Spleen (tissue), 13 donors: ENCODE results near the gene PXK. TPM values are rescaled to one million over a fixed set of nuclear protein-coding genes. Genes with fewer than 3 reads are reported as not detected.

ENCODE experiments used
- DNase-seq: peaks from one replicate; pipeline ENCODE4 v3.0.0-alpha.2; 2020
- H3K27ac ChIP-seq, 8 donors: fragments of 200-600 bp; sonication (generic) in 7 of 8; 1 replicate in 4 of 8; 2 replicates in 4 of 8; pipeline versions ENCODE4 v1.5.0 to v1.8.0; 2016 to 2021; ENCODE audit warnings: inconsistent platforms in 4 of 8, mild to moderate bottlenecking in 4 of 8, moderate library complexity in 1 of 8
- H3K27me3 ChIP-seq, 7 donors: fragments of 200-600 bp; sonication (generic) in 6 of 7; replicated peaks in 1 of 7; 1 replicate in 4 of 7; 2 replicates in 3 of 7; pipeline versions ENCODE4 v1.5.0 to v1.8.0; 2016 to 2021; ENCODE audit warnings: inconsistent platforms in 3 of 7, mild to moderate bottlenecking in 1 of 7
- H3K36me3 ChIP-seq, 6 donors: fragments of 200-600 bp; sonication (generic) in 5 of 6; 1 replicate in 4 of 6; 2 replicates in 2 of 6; pipeline versions ENCODE4 v1.5.0 to v1.8.0; 2016 to 2021; ENCODE audit warnings: inconsistent platforms in 2 of 6
- H3K4me1 ChIP-seq, 6 donors: fragments of 200-600 bp; sonication (generic) in 5 of 6; 1 replicate in 3 of 6; 2 replicates in 3 of 6; pipeline versions ENCODE4 v1.5.0 to v1.8.0; 2016 to 2021; ENCODE audit warnings: inconsistent platforms in 3 of 6
- H3K4me3 ChIP-seq, 8 donors: fragments of 200-600 bp; sonication (generic) in 7 of 8; 1 replicate in 4 of 8; 2 replicates in 4 of 8; pipeline versions ENCODE4 v1.5.0 to v1.8.0; 2016 to 2021; ENCODE audit warnings: inconsistent platforms in 4 of 8, mild to moderate bottlenecking in 4 of 8, moderate library complexity in 2 of 8
- H3K9me3 ChIP-seq, 8 donors: fragments of 200-600 bp; sonication (generic) in 7 of 8; 1 replicate in 4 of 8; 2 replicates in 4 of 8; pipeline versions ENCODE4 v1.5.0 to v1.8.0; 2016 to 2021; ENCODE audit warnings: inconsistent platforms in 4 of 8
- CTCF ChIP-seq, 11 experiments: fragments of 200-600 bp in 7 of 11; fragments of 450-650 bp in 4 of 11; sonication (generic) in 4 of 11; IDR thresholded peaks in 8 of 11; conservative IDR thresholded peaks in 3 of 11; 1 replicate in 7 of 11; 2 replicates in 4 of 11; pipeline versions ENCODE4 v1.4.0 to v1.8.0; 2016 to 2021; ENCODE audit warnings: antibody characterized with exemption in 11 of 11, inconsistent platforms in 4 of 11, mild to moderate bottlenecking in 1 of 11
- POLR2A ChIP-seq, 3 donors: fragments of 450-650 bp; IDR thresholded peaks; one replicate each; pipeline ENCODE4 v1.5.1; 2017; ENCODE audit warnings: antibody characterized with exemption in 3 of 3, mild to moderate bottlenecking in 1 of 3
- POLR2AphosphoS5 ChIP-seq, 3 donors: sonication (generic); formaldehyde crosslinking; IDR thresholded peaks; one replicate each; pipeline ENCODE4 v1.5.1; 2017; ENCODE audit warnings: antibody characterized with exemption in 3 of 3
- WGBS, 5 donors: extraction: QIAGEN DNeasy Blood & Tissue Kit in 3 of 5; methylation state at CpG; one replicate each; pipeline versions ENCODE4 v1.1.5 to v1.1.7; 2013 to 2018; 5-methylcytosine and 5-hydroxymethylcytosine counted together
- intact Hi-C: fragments of 100-400 bp; cut with DNase I; formaldehyde crosslinking; loops from one replicate; pipeline ENCODE4 v1.15.0; 2023; ENCODE audit warnings: low total_unique reads
- long read RNA-seq, 2 donors: transcript quantifications; one replicate each; lab custom pipeline, GENCODE V29; 2026
- polyA plus RNA-seq, 3 donors: library from polyadenylated mRNA; stranded (reverse); fragments of 200-250 nt; gene quantifications; one replicate each; pipeline ENCODE4 v1.2.1, GENCODE V29; 2013
- total RNA-seq, 7 donors: library from RNA; depleted of rRNA in 3 of 7; stranded (reverse); fragments of >200 nt in 3 of 7; fragmentation: NEBNext Ultra II Directional in 4 of 7; extraction: Animal tissue kit (Norgen Biotek cat#: 25700) in 4 of 7; gene quantifications; one replicate each; pipeline versions ENCODE4 v1.1.0 to v1.2.1, GENCODE V29; 2016 to 2021
- donor health status: healthy with polysubstance abuse.
- donor health status: DM: no; HTN: no; CAD: no; lungs with moderate emphysema.
- donor health status: DM: no; HTN: no; CAD: no.
- donor health status: Bipolar disorder and iron deficiency.
- donor health status: healthy.
- donor health status: DM: no; HTN: no; CAD: no.
- donor health status: DM: yes; HTN: yes; CAD: no.

The PXK gene
- total RNA-seq (10 to 100 TPM; 39.4 to 80.9 (median 56.5) TPM), polyA plus RNA-seq (10 to 100 TPM; 19.3 to 25.3 (median 19.9) TPM)
- long read RNA-seq, donor 1, partial matches to known transcripts = 0 of 2 reads
- long read RNA-seq, donor 1, other reads (novel, unspliced or antisense) = 0 of 2 reads
- long read RNA-seq, donor 2, partial matches to known transcripts = 10 of 12 reads
- long read RNA-seq, donor 2, other reads (novel, unspliced or antisense) = 0 of 12 reads

DNA sequence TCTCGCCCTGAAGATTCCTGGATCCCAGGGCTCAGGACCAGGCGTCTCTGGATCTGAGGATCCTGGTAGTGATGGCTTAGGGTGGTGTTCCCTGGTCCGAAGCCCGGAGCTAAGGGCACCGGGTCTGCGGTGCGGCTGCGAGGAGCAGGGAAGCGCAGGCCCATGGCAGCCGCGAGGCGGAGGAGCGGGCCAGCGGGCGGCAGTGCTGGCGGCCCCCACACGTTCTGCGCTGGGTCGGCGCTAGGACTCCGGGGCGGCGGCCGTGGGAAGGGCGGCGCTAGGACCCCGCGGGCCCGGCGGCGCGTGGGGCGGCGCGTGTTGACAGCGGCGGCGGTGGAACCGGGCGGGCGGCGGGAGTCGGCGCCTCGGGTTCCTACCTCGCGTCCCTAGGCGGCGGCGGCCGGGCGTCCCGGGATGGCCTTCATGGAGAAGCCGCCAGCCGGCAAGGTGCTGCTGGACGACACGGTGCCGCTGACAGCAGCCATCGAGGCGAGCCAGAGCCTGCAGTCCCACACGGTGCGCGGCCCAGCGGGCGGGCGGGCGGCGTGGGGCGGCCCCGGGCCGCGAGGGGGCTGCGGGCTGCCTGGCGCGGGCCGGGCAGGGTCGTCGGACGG lies at the start of gene PXK:
TSS of gene PXK (plus strand) at position 318 of the 614 bp plus-strand sequence. CDS start at position 415, 97 bp downstream.
- Histone ChIP-seq H3K4me3 (peak within 1 kb of the TSS; percentile 72 to 92 (median 83)), H3K27me3 (no peaks in the 10 kb centered on the region), H3K4me1 (peaks cover 19 to 58% (median 49%) of the 10 kb centered on the region in 6 donors), H3K9me3 (no peaks in the 10 kb centered on the region), H3K36me3 (peaks cover 0 to 5% (median 0%) of the 10 kb centered on the region in 6 donors), H3K27ac (peak within 1 kb of the TSS; percentile 49 to 94 (median 86))
- intact Hi-C loops = no loop called here
- 1 to 4% (median 2%) methylated on average over 15 to 79 of the region's 79 CpGs for WGBS, 5 donors
- DNase-seq = peak; percentile 98
- peak in 1 of 3 donors; percentile 4 for TF ChIP-seq POLR2A (IDR thresholded peaks at IDR 0.05)
- TF ChIP-seq CTCF (IDR thresholded peaks at IDR 0.05 in 8 of 11, conservative IDR thresholded peaks at IDR 0.05 in 3 of 11) = peak in 5 of 11 experiments; percentile 12 to 38 (median 19)
- TF ChIP-seq POLR2AphosphoS5 (IDR thresholded peaks at IDR 0.05) = peak; percentile 57 to 78 (median 78)

GRCh38 chr3:58285334-58285733 lies 47.4 kb upstream of the PXK start:
- peaks cover 0 to 94% (median 58%) of the 10 kb centered on the region in 6 donors for H3K36me3 ChIP-seq
- no peaks in the 10 kb centered on the region for H3K27me3 ChIP-seq
- DNase-seq = no peak
- peaks cover 0 to 20% (median 3%) of the 10 kb centered on the region in 6 donors for H3K4me1 ChIP-seq
- H3K9me3 ChIP-seq = no peaks in the 10 kb centered on the region
- intact Hi-C loops = no loop called here
- H3K27ac ChIP-seq = peak overlapping the region in 2 of 8 donors; percentile 7 to 42
- WGBS, 5 donors = 72 to 81% (median 76%) methylated on average over 7 of the region's 7 CpGs
- no peak for TF ChIP-seq POLR2A (IDR thresholded peaks at IDR 0.05)
- TF ChIP-seq CTCF (IDR thresholded peaks at IDR 0.05 in 8 of 11, conservative IDR thresholded peaks at IDR 0.05 in 3 of 11) = no peak
- no peak for TF ChIP-seq POLR2AphosphoS5 (IDR thresholded peaks at IDR 0.05)
- no peak overlapping the region for H3K4me3 ChIP-seq

DNA sequence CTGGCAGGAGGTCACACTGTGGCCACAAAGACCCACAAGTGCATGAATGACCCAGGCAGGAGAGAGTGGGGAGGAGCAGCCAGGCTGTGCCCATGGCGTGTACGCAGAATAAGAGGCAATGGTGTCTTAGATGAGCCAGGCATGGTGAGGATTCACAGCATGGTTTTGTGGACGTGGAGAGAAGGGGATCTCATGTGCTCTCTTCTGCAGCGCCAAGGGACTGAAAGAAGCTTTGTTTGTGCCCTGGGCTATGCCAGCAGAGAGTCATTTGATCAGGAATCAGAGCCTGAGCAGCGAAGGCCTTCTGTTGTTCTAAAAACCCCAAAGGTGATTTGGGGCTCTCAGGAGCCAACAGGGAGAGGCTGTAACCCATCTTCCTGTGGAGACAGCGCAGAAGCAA lies 45.3 kb upstream of the PXK start:
- TF ChIP-seq CTCF (IDR thresholded peaks at IDR 0.05 in 8 of 11, conservative IDR thresholded peaks at IDR 0.05 in 3 of 11) = no peak
- peak in 1 of 3 donors; percentile 17 for TF ChIP-seq POLR2AphosphoS5 (IDR thresholded peaks at IDR 0.05)
- TF ChIP-seq POLR2A (IDR thresholded peaks at IDR 0.05) = no peak
- Histone ChIP-seq H3K27me3 (no peaks in the 10 kb centered on the region), H3K27ac (peak overlapping the region in 6 of 8 donors; percentile 22 to 63 (median 44)), H3K4me3 (no peak overlapping the region), H3K36me3 (peaks cover 0 to 91% (median 42%) of the 10 kb centered on the region in 6 donors), H3K9me3 (no peaks in the 10 kb centered on the region), H3K4me1 (peaks cover 0 to 20% (median 3%) of the 10 kb centered on the region in 6 donors)
- 78 to 89% (median 81%) methylated on average over 6 of the region's 6 CpGs for WGBS, 5 donors
- intact Hi-C loops = no loop called here
- DNase-seq = no peak
